Fibroblast of skin of abdomen (primary cell): Measurements from ENCODE around the gene CHN2.
"Not testable (repeated sequence)": the region's sequence is repeated elsewhere in the genome, so short reads cannot be mapped to it uniquely, and the experiment has no call there.

Experiments
- DNase-seq: peaks from one replicate; pipeline ENCODE4 v3.0.0-alpha.2; 2013

CHN2 gene

GRCh38 chr7:29190349-29191045 lies 4.1 kb upstream of the CHN2 start:
- DNase-seq, result no peak

- no peak for DNase-seq
These were observed 2.3 kb upstream of the CHN2 start for GRCh38 chr7:29192323-29192722.

- DNase-seq, result no peak
These were observed 1.8 kb upstream of the CHN2 start for GRCh38 chr7:29192811-29193210.

GRCh38 chr7:29193316-29194205 lies 1.0 kb upstream of the CHN2 start:
- DNase-seq, result no peak

GRCh38 chr7:29194206-29194593 lies 375 bp upstream of the CHN2 start:
- DNase-seq, result no peak

GRCh38 chr7:29196191-29196590 lies 1.6 kb downstream of the CHN2 start:
- DNase-seq, result no peak

- DNase-seq, result no peak
These were observed 2.5 kb downstream of the CHN2 start for GRCh38 chr7:29196971-29197595.

- no peak for DNase-seq
These were observed 3.3 kb downstream of the CHN2 start for GRCh38 chr7:29197916-29198315.

- no peak for DNase-seq
These were observed 5.2 kb downstream of the CHN2 start for GRCh38 chr7:29199776-29200175.

GRCh38 chr7:29202651-29203069 lies 8.1 kb downstream of the CHN2 start:
- no peak for DNase-seq

- no peak for DNase-seq
These were observed 10.1 kb downstream of the CHN2 start for GRCh38 chr7:29204491-29205272.

GRCh38 chr7:29207162-29207801 lies 12.7 kb downstream of the CHN2 start:
- peak; percentile 21 for DNase-seq

GRCh38 chr7:29208410-29209250 lies 14.1 kb downstream of the CHN2 start:
- no peak for DNase-seq

GRCh38 chr7:29209745-29210144 lies 15.2 kb downstream of the CHN2 start:
- DNase-seq, result no peak

- DNase-seq, result not testable (repeated sequence)
These were observed 18.2 kb downstream of the CHN2 start for GRCh38 chr7:29212736-29213135.

- no peak for DNase-seq
These were observed 19.5 kb downstream of the CHN2 start for GRCh38 chr7:29214056-29214455.

GRCh38 chr7:29214816-29215215 lies 20.2 kb downstream of the CHN2 start:
- DNase-seq, result no peak

GRCh38 chr7:29216128-29216527 lies 21.6 kb downstream of the CHN2 start:
- no peak for DNase-seq

- no peak for DNase-seq
These were observed 22.5 kb downstream of the CHN2 start for GRCh38 chr7:29217113-29217512.

- DNase-seq, result peak; percentile 2
These were observed 30.2 kb downstream of the CHN2 start for GRCh38 chr7:29224726-29225125.
